ENCODE results near the gene MSMO1.
"Not testable (repeated sequence)": the region's sequence is repeated elsewhere in the genome, so short reads cannot be mapped to it uniquely, and the experiment has no call there.

Gene MSMO1

DNA sequence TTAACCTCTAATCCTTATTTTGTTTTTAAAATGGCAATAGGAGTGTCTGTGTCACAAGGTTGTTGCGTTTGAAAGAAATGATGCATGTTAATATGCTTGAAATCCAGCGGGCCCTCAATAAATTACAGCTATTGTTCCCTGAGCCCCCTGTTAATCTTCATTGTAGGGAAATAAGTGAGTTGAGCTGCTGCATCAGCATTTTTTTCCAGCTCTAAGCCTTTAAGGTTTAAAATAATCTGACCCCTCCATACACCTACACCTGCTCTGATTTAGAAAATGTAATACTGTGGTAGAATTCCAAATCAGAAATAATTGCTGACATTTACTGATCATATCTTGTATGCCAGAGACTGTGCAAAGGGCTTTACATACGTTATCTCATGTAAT is 2.6 kb upstream of the MSMO1 start:
- FAIRE-seq: no peak

DNA sequence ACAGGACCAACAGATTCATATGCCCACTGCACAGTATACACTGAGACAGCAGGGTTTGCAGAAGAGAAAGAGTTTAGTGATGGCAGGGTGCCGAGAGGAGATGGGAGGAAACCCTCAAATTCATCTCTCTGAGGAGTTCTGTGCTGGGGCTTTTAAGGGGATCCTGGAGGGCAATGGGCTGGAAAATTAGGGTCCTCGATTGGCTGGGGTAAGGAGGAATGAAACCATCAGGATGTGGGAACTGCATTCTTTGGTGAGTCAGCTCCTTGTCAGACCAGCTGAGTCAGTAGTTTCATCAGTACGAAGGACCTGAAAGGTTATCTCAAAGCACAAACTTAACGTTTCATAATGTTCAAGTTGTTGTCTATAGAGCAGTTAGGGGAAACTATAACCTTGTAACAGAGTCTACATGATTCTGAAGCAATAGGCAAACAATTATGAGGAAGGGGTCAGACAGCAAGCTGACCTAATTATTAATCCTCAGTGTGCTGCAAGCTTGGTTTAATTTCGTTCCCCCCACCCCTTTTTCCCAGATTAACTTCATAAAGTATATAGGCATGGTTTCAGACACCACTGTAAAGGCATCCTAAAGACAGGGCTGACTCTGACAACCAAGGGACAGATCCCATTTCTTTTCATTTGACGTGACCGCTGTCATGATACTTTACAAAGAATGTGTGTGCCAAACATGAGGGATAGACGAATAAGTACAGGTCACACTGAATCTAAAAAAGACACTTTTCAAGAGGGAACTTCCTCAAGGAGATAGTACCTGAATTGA is 1.5 kb upstream of the MSMO1 start:
- no peak for FAIRE-seq

DNA sequence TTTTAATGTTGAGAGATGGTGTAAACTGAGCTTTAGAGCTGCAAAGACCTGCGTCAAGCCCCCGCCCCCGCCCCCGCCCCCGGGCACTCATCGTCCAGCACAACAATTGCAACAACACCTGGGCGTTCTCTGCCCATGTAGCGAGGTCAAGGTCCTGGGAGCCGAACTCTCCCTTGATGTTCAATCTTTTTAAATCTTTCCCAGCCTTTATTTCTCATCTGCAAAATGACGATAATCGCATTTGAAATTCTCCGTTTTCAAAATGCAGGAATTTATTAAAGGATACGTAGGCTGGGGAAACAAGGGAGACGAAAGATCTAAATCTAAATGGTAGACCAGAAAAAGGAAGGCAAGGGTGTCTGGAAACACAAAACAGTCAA is 648 bp upstream of the MSMO1 start:
- FAIRE-seq: no peak

DNA sequence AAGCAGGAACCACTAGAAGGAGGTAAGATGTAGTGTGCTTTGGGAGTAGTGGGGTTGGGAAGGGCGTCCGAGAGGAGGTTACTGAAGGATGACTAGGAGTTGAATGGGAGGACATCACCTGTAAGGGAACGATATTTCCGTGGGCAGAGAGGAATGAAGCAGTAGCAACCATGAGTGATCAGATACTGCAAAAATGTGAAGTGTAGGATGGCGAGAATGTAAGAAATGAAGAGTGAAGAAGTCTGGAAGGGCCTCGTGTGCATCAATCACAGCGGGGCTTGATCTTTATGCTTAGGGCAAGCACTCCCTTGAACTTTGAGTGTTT is 594 bp downstream of the MSMO1 start:
- FAIRE-seq: no peak

DNA sequence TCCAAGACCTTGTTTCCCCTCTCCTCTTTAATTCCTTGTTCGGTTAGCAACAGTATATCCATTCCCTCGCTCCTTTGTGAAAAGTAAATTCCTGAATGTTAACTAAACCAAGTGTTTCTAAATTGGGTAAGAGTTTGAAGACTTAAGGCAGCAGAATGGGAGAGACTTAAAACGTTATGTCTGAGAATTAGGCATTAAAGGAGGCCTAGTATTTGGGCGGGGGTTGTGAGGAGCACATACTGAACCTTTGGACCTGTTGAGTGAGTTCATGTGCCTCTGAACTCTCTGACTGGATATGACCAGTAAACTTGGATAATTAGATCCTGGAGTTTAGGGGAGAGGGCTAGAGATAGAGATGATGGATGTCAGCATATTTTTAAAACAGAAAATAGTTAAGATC is 1.2 kb downstream of the MSMO1 start:
- no peak for FAIRE-seq

DNA sequence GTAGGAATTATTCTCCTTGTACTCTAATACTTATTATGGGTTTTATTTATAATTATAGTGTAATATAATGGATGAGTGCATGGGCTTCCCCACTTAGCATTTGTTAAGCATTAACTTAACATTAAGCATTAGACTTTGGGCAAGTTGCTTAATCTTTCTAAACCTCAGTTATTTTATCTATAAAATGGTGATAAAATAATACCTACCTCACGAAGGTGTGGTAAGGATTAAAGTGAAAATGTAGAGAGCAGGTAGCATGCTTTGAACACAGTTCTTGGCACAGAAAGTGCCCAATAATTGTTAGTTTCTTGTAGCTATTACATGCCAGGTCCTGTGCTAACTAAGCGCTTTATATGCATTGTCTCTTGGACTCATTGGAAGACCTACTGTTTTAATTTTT is 2.6 kb downstream of the MSMO1 start:
- no peak for FAIRE-seq

DNA sequence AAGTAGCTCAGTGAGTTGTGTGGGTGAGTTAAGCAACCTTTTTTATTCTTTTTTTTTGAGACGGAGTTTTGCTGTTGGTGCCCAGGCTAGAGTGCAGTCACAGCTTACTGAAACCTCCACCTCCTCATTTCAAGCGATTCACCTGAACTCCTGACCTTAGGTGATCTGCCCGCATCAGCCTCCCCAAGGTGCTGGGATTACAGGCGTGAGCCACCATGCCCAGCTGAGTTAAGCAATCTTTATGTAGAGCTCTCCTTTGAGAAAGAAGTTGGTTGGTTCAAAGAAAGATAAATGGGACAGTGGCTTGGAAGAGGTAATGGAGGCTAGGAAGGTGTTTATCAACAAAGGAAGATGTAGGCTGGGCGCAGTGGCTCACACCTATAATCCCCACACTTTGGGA is 3.2 kb downstream of the MSMO1 start:
- no peak for FAIRE-seq

DNA sequence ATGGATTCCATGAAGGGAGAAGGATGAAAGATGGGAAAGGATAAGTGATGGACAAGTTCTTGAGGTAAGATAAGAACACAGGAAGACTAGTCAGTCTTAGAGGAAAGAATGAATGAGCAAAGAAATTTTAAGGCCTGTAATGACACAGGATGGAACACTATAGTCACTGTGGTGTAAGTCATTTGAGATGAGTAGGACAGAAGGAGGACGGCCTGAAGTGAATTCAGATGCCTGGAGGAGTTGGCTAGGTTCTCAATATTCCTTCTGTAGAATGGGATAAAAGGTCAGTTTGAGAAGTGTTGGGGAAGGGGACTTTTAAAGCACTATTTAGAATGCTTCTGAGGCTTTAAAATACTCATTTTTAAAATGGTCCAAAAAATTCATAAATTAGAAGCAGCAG is 3.9 kb downstream of the MSMO1 start:
- no peak for FAIRE-seq

DNA sequence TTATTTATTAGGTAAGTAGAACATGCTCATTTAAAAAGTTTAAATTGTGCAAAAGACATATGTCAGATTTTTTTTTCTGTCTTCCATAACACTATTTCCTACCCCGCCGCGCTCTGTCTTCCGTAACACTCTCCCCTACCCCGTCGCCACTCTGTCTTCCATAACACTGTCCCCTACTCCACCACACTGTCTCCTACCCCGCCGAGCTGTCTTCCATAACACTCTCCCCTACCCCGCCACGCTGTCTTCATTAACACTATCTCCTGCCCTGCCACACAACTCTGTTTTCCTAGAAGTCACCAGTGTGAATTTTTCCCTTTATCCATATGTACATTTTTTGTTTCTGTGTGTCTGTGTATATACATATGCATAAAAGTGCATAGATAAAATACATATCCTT is 4.4 kb downstream of the MSMO1 start:
- no peak for FAIRE-seq

DNA sequence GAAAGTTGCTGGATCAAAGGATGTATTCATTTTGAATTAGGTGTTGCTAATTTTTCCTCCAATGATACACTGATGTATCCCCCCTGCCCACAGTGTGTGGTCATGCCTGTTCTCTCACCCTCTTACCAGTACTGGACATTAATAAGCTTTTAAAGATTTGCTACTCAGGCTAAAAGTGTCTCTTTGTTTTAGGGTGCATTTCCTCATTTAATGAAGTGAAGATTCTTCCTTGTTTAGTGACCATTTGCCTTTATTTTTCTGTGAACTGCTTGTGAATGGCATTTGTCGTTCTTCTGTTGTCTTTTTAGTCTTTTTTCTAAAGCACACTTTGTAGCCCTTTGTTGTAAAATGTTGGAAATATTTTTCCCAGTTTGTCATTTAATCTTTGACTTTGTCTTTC is 5.0 kb downstream of the MSMO1 start:
- no peak for FAIRE-seq

DNA sequence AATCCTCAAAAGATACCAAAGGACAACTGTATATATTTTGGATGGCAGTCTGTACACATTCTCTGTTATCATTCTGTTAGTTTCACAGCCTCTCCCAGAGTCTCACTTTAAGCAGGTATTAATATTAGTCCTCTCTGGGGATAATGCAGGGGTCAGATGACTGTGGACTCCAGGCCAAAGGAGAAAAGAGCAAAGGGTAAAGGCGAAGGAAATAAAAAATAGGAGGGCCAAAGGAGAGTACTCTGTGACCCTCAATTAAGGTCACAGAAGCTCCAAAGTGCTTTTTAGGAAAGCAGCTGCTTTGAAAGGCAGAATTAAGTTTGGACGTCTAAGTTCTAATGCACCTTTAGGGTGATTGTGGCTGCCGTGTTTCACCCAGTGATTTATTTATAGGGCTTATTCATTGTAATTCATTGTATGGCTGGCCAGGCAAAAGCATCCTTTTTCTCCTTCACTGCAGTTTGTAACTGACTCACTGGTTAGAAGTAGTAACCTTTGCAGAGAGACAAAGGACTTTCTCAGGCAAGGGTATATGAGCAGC is 7.8 kb downstream of the MSMO1 start:
- FAIRE-seq: no peak

DNA sequence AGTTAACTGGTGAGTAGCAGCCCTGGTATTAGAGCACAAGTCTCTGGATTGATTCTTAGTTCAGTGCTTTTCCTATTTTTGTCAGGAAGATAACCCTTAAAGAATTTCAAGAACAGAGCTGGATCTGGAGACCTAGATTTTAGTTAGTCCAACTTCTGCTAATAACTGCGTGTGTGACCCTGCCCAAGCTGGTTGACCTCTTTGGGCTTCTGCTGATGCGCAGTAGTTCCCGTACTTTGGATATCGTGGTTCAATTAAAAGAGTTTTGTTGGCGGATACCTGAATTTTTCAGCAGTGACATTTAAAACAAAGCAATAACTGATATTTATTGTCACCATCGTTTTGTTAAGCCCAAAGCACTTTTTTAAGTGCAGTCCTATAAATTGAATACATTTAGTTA is 9.3 kb downstream of the MSMO1 start:
- no peak for FAIRE-seq

DNA sequence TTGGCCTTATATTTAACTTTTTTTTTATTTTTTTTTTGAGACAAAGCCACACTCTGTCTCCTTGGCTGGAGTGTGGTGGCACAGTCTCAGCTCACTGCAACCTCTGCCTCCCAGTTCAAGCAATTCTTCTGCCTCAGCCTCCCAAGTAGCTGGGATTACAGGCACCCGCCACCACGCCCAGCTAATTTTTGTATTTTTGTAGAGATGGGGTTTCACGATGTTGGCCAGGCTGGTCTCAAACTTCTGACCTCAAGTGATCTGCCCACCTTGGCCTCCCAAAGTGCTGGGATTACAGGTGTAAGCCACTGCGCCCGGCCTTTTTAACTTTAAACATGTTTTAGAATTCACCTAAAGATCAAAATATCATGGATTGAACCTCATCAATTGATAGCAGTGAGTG is 14.9 kb downstream of the MSMO1 start:
- not testable (repeated sequence) for FAIRE-seq

DNA sequence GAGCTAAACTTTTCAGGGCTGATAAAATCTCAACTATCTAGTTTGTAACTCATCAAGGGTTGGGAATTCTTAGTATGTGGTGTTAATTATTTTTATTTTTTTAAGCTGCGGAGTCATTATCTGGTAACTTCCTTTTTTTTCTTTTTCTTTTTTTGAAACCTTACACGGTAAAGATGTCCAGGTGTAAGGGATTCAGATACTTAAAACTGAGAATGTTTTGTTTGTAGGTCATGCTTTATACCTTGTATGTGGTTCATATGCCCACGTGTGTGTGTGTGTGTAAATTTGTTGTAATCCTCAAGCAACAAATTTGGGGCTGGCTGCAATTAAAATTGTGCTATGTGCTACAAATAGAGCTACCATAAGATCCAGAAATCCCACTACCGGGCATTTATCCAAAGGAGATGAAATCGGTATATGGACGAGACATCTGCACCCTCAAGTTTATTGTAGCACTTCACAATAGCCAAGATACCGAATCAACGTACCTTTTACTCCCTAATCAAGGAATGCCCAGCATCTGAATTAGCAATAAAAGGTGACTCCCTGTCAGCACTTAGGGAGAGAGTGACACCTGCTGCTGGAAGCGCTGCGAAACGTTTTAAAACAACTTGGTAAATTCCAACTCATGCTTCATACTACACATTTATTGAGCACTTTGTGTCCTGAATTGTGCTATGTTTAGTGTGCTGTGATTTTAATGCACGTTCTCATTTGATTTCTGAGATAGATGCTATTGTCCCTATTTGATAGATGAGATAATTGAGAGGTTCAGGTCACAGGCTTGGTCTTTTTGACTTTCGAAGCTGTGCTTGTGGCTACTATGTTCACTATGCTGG is 16.1 kb downstream of the MSMO1 start:
- FAIRE-seq: no peak

DNA sequence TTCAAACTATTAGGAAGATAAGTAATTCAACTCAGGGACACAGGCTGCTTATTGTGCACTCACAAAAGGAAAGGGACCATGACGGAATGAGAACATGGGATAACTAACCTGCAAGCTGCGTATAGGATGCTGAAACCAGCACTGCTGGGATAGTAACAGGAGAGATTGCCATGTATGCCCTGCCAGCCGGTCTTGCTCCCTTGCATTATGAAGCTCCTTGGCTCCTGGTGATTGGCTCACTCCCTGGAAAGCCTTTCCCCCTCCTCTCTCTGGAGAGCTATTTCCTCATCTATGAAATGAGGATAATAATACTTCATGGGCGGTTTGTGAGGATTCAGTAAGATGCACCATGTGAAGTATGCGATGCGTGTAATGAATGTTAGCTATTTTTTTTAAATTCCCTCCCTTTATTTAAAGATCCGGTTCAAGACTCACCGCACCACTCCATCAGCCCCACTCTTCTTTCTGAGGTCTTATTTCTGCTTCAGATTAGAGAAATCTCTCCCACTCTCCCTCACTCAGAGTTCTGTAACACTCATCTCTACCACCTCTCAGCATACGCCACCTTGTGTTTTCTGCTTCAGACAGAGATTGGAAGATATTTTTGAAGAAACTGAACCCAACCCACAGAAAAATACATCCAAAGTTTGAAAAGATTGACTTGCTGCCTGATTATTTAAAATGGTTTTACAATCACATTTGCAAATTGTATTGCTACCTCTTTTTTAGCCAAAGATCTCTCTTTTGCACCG is 18.4 kb downstream of the MSMO1 start:
- FAIRE-seq: no peak

DNA sequence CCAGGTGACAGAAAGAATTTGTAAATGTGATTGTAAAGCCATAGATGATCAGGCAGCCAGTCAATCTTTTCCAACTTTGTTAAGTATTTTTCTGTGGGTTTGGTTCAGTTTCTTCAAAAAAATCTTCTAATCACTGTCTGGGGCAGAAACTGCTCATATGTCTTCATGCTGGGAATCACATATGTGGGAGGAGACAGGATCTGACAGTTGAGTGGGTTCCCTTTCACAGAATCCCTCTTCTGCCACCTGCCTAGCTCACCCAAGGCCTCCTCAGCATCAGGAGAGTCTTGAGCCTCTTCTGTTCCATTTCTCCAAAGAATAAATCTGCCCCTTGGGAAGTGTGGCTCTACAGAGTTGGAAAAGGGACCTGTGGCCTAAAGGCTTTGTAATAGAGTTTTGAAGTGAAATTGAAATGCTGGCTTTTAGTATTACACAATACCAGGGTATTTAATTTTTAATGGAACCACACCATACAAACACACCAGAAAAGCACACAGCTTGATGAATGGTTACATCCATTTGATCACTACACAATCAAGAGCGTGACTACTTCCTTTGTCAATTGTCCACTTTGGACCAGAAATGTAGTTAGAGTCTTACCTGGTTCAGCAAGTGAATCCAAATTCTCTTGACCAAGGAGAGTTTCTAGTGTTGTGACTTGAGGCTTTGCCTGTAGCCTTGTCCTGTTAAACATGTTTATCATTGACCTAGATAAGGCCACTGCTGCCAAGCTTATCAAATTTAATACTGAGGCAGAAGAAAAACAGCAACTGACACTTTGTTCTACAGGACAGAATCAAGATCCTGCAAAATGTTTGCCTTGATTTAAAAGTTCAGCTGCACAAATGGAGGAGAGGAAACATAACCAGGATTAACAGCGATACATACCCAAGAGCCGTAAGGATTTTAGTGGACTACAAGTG is 20.4 kb downstream of the MSMO1 start:
- no peak for FAIRE-seq

DNA sequence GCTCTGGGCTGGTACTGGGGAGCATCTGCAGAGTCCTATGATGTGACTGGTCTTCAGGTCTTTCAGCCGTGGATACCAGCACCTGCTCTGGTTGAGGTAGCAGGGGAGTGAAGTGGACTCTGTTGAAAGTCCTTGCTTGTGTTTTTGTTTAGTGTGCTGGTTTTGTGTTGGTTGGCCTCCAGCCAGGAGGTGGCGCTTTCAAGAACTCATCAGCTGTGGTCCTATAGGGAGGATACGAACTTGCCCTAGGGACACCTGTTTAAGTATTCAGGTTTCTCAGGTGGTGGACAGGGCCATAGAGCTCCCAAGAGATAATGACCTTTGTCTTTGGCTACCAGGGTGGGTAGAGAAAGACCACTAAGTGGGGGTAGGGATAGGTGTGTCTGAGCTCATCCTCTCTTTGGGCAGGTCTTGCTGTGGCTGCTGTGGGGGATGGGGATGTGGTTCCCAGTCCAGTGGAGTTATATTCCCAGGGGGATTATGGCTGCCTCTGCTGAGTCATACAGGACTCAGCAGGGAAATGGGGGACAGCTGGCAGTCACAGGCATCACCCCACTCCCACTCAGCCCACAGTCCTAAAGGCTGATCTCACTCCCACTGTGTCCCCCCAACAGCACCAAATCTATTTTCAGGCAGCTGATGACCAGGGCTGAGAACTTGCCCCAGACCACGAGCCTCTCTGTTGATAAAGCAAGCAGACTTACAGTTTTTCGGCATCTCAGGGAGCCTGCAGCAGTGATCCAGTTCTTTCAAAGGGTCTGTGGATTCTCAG is 24.1 kb downstream of the MSMO1 start:
- no peak for FAIRE-seq

DNA sequence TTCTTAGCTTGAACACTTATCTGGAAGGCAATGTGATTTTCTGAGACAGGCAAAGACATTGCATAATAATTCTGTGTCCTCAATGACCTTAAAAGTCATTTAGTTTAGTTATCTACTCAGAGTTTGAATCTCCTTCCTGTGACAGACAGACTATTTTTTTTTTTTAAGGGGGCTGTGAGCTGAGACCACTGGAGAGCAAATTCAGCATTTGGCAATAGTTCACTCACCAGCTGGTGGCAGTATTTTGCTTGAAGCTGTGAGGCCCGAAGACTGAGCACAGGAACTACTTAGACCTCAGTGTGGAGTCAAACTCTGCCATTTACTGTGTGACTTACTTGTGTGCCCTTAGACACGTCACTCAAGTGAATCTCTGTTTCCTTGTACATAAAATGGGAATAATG is 28.4 kb downstream of the MSMO1 start:
- no peak for FAIRE-seq

DNA sequence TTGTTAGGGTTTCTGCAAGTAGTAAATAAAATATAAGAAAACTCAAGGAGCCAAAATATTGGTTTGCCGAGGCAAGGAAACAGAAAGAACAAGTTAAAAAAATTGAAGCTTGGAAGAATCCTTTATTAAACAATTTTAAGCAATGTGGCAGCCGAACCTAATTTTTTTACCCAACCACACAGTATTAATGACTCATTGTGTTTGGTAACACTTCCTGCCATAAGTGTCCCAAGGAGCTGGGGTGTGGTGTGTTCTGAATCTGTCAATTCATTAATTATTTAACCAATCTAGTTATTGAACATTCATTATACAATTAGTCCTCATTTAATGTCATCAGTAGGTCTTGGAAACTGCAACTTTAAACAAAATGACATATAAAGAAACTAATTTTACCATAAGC is 32.0 kb downstream of the MSMO1 start:
- no peak for FAIRE-seq

DNA sequence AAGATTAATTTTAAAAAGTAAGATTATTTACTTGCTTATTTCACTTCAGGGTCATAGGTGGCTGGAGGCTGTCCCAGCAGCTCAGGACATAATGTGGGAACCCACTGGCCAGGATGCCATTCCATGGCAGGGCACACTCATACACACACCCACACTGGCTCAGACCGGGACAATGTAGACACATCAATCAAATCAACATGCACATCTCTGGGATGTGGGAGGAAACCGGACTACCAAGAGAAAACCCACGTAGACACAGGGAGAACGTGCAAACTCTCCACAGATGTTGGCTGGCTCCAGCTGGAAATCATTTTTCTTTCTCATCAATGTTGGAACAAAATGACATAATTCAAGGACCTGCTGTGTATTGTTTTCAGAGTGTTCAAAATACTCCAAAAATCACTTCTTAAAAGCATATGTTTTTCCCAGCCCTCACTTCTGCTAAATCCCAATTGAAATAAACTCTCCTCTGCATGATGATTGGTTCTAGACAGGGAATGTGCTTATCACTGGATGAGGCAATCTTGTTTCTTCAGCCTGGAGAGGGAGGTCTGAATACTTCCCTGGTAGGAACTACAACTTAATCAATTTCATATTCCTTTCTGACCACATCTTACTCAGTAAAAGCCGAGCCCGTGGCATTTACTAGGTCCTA is 32.7 kb downstream of the MSMO1 start:
- FAIRE-seq: no peak
